RWPE2 (cell line): ENCODE measurements around the gene UNC13A.
"Not testable (repeated sequence)": the region's sequence is repeated elsewhere in the genome, so short reads cannot be mapped to it uniquely, and the experiment has no call there.

ENCODE experiments used
- ATAC-seq: fragments of 200-7000 bp; cut with Tn5 transposase; 3 replicates; pipeline ENCODE4 v1.9.1; 2021; ENCODE audit warnings: low read depth
- DNase-seq: peaks from one replicate; pipeline ENCODE4 v3.0.0-alpha.2; 2020; ENCODE audit warnings: low spot score
- H3K27ac ChIP-seq: fragments of 450-650 bp; 2 replicates; pipeline ENCODE4 v1.5.1; 2017; ENCODE audit warnings: mild to moderate bottlenecking; ENCODE audit not compliant: poor library complexity, severe bottlenecking
- H3K27me3 ChIP-seq: fragments of 250-450 bp; sonication (Bioruptor Pico); 2 replicates; pipeline ENCODE4 v1.5.1; 2021; ENCODE audit warnings: mild to moderate bottlenecking, moderate library complexity; ENCODE audit not compliant: insufficient read depth, poor library complexity, severe bottlenecking
- H3K36me3 ChIP-seq: fragments of 250-450 bp; sonication (Bioruptor Pico); 2 replicates; pipeline ENCODE4 v1.5.1; 2020; ENCODE audit warnings: low read depth, mild to moderate bottlenecking, moderate library complexity
- H3K4me1 ChIP-seq: fragments of 250-450 bp; sonication (Bioruptor Pico); 2 replicates; pipeline ENCODE4 v1.5.1; 2021; ENCODE audit warnings: mild to moderate bottlenecking, moderate library complexity; ENCODE audit not compliant: insufficient read depth, poor library complexity, severe bottlenecking
- H3K4me3 ChIP-seq: fragments of 250-450 bp; sonication (Bioruptor Pico); 2 replicates; pipeline ENCODE4 v1.5.1; 2021; ENCODE audit warnings: mild to moderate bottlenecking, moderate library complexity; ENCODE audit not compliant: severe bottlenecking
- H3K9me3 ChIP-seq: fragments of 250-450 bp; sonication (Bioruptor Pico); 2 replicates; pipeline ENCODE4 v1.5.1; 2021; ENCODE audit warnings: mild to moderate bottlenecking, moderate library complexity; ENCODE audit not compliant: severe bottlenecking
- TF ChIP-seq, protein P1 (sequence below): fragments of 450-650 bp; IDR thresholded peaks from one replicate; pipeline ENCODE4 v1.5.1; 2017; ENCODE audit warnings: mild to moderate bottlenecking, moderate library complexity; ENCODE audit not compliant: poor library complexity, severe bottlenecking

UNC13A gene

DNA sequence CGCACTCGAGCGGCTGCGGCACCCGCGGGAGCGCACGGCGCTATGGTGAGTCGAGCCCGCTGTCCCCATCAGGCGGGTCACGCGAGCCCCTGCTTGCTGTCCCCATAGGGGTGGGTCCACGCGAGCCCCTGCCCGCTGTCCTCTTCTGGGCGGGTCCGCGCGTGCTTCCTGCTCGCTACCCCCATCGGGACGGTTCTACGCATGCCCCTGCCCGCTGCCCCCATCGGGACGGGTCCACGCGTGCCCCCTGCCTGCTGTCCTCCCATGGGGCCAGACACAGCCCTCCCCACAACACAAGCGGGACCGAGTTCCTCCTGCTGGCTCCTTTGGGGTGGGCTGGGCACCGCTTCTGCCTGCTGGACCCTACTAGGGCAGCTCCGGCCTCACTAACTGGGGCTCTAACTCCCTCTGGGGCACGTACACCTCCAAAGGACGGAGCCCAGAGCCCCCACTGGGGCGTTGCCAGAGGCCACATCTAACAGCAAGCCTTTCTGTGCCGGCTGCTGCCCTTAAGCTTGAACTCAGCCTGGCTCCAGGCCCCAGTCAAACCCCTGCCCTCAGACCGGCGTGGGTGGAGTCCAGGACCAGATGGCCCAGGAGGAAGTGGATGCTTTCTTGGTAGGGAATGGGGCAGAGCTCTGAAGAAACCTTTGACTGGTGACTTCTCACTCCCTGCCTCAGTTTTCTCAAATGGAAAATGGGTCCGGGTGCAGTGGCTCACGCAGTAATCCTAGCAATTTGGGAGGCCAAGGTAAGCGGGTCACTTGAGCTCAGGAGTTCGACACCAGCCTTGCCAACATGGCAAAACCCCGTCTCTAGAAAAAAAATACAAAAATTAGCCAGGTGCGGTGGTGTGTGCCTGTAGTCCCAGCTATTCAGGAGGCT, 132.0 kb downstream of the UNC13A start:
- H3K9me3 ChIP-seq = no peaks in the 10 kb centered on the region
- no peaks in the 10 kb centered on the region for H3K27me3 ChIP-seq
- peaks cover 45% of the 10 kb centered on the region for H3K36me3 ChIP-seq
- H3K27ac ChIP-seq = peak overlapping the region; percentile 59
- peaks cover 19% of the 10 kb centered on the region for H3K4me1 ChIP-seq
- ATAC-seq (peak; percentile 32), DNase-seq (no peak)
- TF ChIP-seq, protein P1, sequence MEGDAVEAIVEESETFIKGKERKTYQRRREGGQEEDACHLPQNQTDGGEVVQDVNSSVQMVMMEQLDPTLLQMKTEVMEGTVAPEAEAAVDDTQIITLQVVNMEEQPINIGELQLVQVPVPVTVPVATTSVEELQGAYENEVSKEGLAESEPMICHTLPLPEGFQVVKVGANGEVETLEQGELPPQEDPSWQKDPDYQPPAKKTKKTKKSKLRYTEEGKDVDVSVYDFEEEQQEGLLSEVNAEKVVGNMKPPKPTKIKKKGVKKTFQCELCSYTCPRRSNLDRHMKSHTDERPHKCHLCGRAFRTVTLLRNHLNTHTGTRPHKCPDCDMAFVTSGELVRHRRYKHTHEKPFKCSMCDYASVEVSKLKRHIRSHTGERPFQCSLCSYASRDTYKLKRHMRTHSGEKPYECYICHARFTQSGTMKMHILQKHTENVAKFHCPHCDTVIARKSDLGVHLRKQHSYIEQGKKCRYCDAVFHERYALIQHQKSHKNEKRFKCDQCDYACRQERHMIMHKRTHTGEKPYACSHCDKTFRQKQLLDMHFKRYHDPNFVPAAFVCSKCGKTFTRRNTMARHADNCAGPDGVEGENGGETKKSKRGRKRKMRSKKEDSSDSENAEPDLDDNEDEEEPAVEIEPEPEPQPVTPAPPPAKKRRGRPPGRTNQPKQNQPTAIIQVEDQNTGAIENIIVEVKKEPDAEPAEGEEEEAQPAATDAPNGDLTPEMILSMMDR = no peak
- H3K4me3 ChIP-seq = peak overlapping the region; percentile 96

DNA sequence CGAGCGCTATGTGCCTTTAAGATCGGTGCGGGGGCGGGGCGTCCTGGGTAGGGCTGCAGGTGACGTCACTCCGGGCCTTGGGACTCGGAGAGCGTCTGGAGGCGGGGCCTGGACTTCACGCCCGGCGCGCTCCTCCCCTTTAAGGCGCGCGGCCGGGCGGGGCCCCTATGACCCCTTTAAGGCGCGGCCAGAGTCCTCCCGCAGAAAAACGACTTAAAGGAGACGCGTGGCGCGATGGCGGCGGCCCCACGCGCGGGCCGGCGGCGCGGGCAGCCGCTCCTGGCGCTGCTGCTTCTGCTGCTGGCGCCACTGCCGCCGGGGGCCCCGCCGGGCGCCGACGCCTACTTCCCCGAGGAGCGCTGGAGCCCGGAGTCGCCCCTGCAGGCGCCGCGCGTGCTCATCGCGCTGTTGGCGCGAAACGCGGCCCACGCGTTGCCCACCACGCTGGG, 132.7 kb downstream of the UNC13A start, which contains the start of gene COLGALT1:
Gene COLGALT1 (plus strand): TSS at position 170 of the 449 bp plus-strand sequence. CDS start 65 bp downstream, at position 235.
- Histone ChIP-seq H3K4me3 (peak within 1 kb of the TSS; percentile 96), H3K27me3 (no peaks in the 10 kb centered on the region), H3K27ac (peak within 1 kb of the TSS; percentile 59), H3K4me1 (peaks cover 17% of the 10 kb centered on the region), H3K36me3 (peaks cover 38% of the 10 kb centered on the region), H3K9me3 (no peaks in the 10 kb centered on the region)
- TF ChIP-seq, protein P1 = no peak
- DNase-seq (peak; percentile 99), ATAC-seq (peak; percentile 72)

DNA sequence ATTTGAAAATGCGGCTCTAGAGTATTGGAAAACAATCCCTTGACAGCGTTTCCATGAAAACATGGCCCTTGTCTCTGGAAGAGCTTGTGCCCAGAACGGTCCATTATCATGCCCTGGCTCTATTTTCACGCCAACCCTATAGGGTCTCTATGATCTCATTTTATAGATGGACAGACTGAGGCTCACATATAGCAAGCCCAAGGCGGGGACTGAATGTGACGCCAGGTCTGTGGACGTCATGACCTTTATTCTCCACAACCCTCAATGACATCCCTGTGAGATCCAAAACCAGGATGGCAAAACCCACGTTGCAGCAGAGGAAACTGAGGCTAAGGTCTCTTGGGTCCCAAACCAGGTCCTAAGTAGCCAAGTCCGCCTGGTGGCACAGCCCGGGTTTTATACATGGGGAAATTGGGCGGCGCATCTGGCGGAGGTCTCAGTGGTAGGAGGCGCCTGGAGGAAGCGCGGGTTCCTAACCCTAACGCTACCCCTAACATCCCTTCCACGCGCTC, 133.1 kb downstream of the UNC13A start:
- Histone ChIP-seq H3K36me3 (peaks cover 33% of the 10 kb centered on the region), H3K4me1 (peaks cover 14% of the 10 kb centered on the region), H3K4me3 (peak overlapping the region; percentile 96), H3K27ac (peak overlapping the region; percentile 59), H3K9me3 (no peaks in the 10 kb centered on the region), H3K27me3 (no peaks in the 10 kb centered on the region)
- no peak for ATAC-seq
- no peak for DNase-seq
- TF ChIP-seq, protein P1 = no peak

DNA sequence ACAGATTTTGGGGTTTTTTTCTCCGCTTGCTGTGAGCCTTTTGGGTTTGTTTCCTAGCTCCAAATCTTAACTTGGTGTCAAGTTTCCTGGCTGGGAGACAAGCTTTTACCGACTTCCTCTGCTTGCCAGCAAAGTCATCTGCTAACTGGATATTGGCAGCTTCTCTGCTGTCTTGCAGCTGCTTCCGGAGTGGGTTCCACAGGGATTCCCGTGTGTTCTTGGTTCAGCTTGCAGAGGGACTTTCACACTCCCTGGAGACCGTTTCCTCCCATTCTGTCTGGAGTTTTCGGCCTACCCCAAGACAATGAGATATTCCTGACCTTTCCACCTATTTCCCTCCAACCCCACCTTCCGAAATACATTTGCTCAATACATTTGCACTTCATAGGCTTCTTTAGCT, 134.9 kb downstream of the UNC13A start:
- no peaks in the 10 kb centered on the region for H3K9me3 ChIP-seq
- H3K4me3 ChIP-seq = no peak overlapping the region
- TF ChIP-seq, protein P1 = no peak
- H3K36me3 ChIP-seq = peaks cover 16% of the 10 kb centered on the region
- DNase-seq (no peak), ATAC-seq (peak; percentile 17; the same call in 1 of the 3 replicates)
- H3K27me3 ChIP-seq = no peaks in the 10 kb centered on the region
- peak overlapping the region; percentile 69 for H3K27ac ChIP-seq
- H3K4me1 ChIP-seq = peaks cover 7% of the 10 kb centered on the region

DNA sequence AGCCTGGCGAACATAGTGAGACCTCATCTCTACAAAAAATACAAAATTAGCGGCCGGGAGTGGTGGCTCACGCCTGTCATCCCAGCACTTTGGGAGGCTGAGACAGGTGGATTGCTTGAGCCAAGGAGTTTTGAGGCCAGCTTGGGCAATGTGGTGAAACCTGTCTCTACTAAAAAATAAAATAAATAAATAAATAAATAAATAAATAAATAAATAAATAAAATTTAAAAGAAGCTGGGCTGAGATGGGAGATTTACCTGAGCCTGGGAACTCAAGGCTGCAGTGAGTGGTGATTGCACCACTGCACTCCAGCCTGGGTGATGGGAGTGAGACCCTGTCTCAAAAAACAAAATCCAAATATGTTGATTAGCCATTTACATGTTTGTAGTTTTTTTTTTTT, 135.4 kb downstream of the UNC13A start:
- not testable (repeated sequence) for H3K4me3 ChIP-seq, H3K9me3 ChIP-seq, H3K4me1 ChIP-seq, DNase-seq, H3K27me3 ChIP-seq, ATAC-seq
- Histone ChIP-seq H3K27ac (peak overlapping the region; percentile 69), H3K36me3 (peaks cover 10% of the 10 kb centered on the region)
